SK-N-SH (cell line): ENCODE measurements around the gene KCNQ5.

Source experiments
- POLR2AphosphoS5 ChIP-seq: IDR thresholded peaks from 2 replicates; pipeline ENCODE4 v1.6.1; 2012; ENCODE audit warnings: low read depth, low read length
- REST ChIP-seq: IDR thresholded peaks from 2 replicates; pipeline ENCODE4 v1.6.1; 2012; ENCODE audit warnings: mild to moderate bottlenecking, low read depth, low read length, moderate library complexity
- SMC3 ChIP-seq: IDR thresholded peaks from 2 replicates; pipeline ENCODE4 v1.6.1; 2012; ENCODE audit warnings: low read depth, low read length, improper control_type of control experiment

- TF ChIP-seq REST (no peak), POLR2AphosphoS5 (no peak), SMC3 (no peak)
These were observed 317.1 kb downstream of the KCNQ5 start for GRCh38 chr6:72939004-72939403.
